Kidney epithelial cell (primary cell): ENCODE data around the gene PPP1R12A. TPM values are rescaled to one million over a fixed set of nuclear protein-coding genes. Genes with fewer than 3 reads are reported as not detected.

Experiments used
- DNase-seq: peaks from one replicate; pipeline ENCODE4 v3.0.0-alpha.2; 2010; ENCODE audit warnings: low read depth
- H3K27me3 ChIP-seq: 2 replicates; pipeline ENCODE4 v1.6.0; 2011; ENCODE audit warnings: low read length; ENCODE audit not compliant: control insufficient read depth, insufficient read depth
- H3K36me3 ChIP-seq: 2 replicates; pipeline ENCODE4 v1.5.1; 2011; ENCODE audit warnings: low read length; ENCODE audit not compliant: control insufficient read depth, insufficient read depth
- H3K4me3 ChIP-seq: 2 replicates; pipeline ENCODE4 v1.5.1; 2011; ENCODE audit warnings: low read depth, mild to moderate bottlenecking, control low read depth, low read length
- total RNA-seq: library from RNA; depleted of rRNA; stranded (reverse); fragments of >200 nt; gene quantifications from 2 replicates; pipeline ENCODE4 v1.2.3, GENCODE V29; 2015
- TF ChIP-seq, protein P1 (sequence below): IDR thresholded peaks from 2 replicates; pipeline ENCODE4 v1.5.1; 2011; ENCODE audit warnings: mild to moderate bottlenecking, moderate library complexity, low read length, control low read depth, inconsistent platforms; ENCODE audit not compliant: insufficient read depth, poor library complexity, severe bottlenecking

The PPP1R12A gene
- total RNA-seq, 1 donor from 2014 or later = 47.2 TPM

DNA sequence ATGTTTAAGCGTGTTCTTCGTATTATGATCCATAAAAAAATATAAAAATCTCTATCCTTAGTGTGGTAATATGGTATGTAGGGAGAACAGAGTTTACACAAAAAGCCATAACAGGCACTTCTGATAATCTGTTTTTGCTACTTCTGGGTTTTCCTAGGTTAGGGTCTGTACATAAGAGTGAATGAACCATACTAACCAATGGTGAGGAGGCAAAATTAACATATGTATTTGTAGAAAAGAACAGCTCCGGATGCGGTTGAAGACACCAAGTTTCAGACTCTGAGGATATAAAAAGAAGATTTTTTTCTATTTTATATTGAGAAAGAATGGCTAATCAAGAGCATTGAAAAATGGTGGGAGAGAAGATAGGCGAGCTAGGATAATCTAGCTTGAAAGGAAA is 40.2 kb upstream of the PPP1R12A start:
- TF ChIP-seq, protein P1, sequence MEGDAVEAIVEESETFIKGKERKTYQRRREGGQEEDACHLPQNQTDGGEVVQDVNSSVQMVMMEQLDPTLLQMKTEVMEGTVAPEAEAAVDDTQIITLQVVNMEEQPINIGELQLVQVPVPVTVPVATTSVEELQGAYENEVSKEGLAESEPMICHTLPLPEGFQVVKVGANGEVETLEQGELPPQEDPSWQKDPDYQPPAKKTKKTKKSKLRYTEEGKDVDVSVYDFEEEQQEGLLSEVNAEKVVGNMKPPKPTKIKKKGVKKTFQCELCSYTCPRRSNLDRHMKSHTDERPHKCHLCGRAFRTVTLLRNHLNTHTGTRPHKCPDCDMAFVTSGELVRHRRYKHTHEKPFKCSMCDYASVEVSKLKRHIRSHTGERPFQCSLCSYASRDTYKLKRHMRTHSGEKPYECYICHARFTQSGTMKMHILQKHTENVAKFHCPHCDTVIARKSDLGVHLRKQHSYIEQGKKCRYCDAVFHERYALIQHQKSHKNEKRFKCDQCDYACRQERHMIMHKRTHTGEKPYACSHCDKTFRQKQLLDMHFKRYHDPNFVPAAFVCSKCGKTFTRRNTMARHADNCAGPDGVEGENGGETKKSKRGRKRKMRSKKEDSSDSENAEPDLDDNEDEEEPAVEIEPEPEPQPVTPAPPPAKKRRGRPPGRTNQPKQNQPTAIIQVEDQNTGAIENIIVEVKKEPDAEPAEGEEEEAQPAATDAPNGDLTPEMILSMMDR = no peak
- H3K4me3 ChIP-seq = no peak overlapping the region
- no peak for DNase-seq
- H3K36me3 ChIP-seq = no peaks in the 10 kb centered on the region
- no peaks in the 10 kb centered on the region for H3K27me3 ChIP-seq

DNA sequence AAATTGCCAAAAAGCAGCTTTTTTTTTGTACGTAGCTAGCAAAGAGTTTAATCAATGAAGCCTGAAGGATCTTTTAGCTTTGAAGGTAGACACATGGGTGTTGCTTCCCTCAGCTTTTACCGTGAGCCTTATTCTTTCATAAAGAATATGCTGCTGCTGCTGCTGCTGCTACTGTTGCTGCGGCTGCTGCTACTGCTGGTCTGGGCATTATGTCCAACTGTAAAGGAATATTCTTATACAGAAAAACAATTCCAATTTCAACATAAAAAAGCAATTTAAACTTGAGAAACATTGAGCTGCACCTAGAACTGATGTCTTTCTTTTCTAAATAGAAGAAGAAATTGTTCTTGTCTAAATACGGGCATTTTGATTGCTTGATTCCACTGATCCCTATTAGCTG is 38.9 kb upstream of the PPP1R12A start:
- Histone ChIP-seq H3K27me3 (no peaks in the 10 kb centered on the region), H3K4me3 (no peak overlapping the region), H3K36me3 (no peaks in the 10 kb centered on the region)
- TF ChIP-seq, protein P1 = no peak
- no peak for DNase-seq

DNA sequence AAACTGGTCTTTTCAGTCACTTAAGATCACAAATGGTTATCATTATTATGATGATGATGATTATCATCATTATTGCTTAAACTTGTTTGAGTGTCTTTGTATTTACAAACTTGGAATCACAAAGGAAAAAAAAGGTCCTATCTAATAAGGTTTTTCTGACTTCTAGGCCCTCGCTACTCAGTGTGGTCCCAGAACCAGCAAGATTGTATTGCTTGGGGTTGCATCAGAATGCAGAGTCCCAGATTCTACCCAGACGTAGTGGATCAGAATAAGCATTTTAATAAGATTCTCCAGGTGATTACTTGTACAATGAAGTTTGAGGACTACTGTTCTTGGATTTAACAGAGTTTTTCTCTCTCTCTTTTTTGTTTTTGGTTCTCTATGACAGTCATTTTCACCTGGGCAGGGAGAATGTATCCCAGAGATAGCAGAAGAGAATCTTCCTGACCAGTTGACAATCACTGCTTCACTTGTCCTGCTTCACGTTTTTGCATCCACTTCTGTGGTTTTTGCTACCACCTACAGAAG is 29.3 kb upstream of the PPP1R12A start:
- Histone ChIP-seq H3K36me3 (no peaks in the 10 kb centered on the region), H3K4me3 (no peak overlapping the region), H3K27me3 (no peaks in the 10 kb centered on the region)
- TF ChIP-seq, protein P1 = no peak
- DNase-seq = no peak

DNA sequence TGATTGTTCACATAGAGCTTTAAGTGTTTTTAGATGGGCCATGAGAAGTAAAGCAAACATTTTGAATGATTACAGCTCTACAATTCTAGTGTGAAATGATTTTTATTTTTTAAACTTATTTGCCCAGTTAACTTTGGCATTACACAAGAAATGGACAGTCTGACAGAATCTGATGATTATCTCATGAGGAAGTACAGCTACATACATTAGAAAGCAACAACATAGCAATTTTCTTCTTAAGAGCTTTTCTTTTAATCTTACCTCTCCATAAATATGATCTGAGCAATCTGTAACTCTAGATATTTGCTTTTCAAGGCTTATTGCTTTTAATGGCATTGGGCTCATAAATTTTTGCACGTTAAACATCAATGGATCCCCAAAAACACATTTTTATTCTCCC is 26.5 kb upstream of the PPP1R12A start:
- H3K27me3 ChIP-seq = no peaks in the 10 kb centered on the region
- H3K4me3 ChIP-seq = no peak overlapping the region
- no peaks in the 10 kb centered on the region for H3K36me3 ChIP-seq
- TF ChIP-seq, protein P1 = no peak
- DNase-seq = no peak

DNA sequence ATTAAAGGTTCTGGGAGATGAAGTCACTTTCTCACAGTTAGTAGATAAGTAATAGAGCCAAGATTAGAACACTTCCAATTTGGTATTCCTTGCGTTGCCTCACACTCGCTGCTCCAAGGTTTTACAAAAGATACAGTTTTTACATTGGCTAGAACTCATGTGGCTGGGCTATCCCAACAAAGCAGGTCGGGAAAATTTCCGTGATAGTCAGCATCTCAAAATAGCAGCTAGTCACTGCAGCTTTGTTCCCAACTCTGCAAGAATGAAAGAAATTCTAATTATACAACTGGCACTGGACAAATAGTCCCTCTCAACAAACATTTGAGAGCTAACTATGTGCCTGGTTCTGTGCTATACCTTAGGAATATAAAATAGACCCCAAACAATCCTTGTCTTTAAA is 24.6 kb upstream of the PPP1R12A start:
- Histone ChIP-seq H3K36me3 (no peaks in the 10 kb centered on the region), H3K27me3 (no peaks in the 10 kb centered on the region), H3K4me3 (no peak overlapping the region)
- TF ChIP-seq, protein P1 = no peak
- DNase-seq = no peak

DNA sequence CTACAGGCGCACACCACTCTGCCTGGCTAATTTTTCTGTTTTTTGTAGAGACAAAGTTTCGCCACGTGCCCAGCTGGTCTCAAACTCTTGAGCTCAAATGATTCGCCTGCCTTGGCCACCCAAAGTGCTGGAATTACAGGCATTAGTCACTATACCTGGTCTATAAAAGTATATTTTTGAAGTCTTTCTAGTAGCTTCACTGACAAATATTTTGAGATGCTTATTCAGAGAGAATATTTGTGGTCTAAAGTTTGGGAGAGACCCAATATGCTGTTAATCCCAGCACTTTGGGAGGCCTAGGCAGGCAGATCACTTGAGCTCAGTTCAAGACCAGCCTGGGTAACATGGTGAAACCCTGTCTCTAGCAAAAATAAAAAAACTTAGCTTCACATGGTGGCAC is 22.0 kb upstream of the PPP1R12A start:
- Histone ChIP-seq H3K27me3 (no peaks in the 10 kb centered on the region), H3K36me3 (no peaks in the 10 kb centered on the region), H3K4me3 (no peak overlapping the region)
- DNase-seq = no peak
- TF ChIP-seq, protein P1 = no peak
